GM12878 (cell line): Measurements from ENCODE around the gene TPSB2. TPM values are rescaled to one million over a fixed set of nuclear protein-coding genes. Genes with fewer than 3 reads are reported as not detected.
A peak's percentile ranks its signal among the peaks of the same experiment; 100 is the strongest.
"Not testable (repeated sequence)": the region's sequence is repeated elsewhere in the genome, so short reads cannot be mapped to it uniquely, and the experiment has no call there.

ENCODE experiments used
- ATAC-seq: fragments of 200-7000 bp; cut with Tn5 transposase; 3 replicates; pipeline ENCODE4 v1.9.1; 2020; ENCODE audit warnings: mild to moderate bottlenecking, moderate library complexity
- BruUV-seq: library from RNA; stranded (reverse); fragments of 400-500 nt; replicated peaks from 2 replicates; lab custom pipeline; 2021; lab: Mats Ljungman, UMichigan
- CTCF ChIA-PET: fragments of 300-600 bp; sonication (Branson Sonifier 250); formaldehyde crosslinking; extraction: SDS; loops from one replicate; lab custom pipeline; 2021; ENCODE audit warnings: inconsistent platforms; lab: Yijun Ruan, JAX
- POLR2A ChIA-PET: fragments of 350-600 bp; formaldehyde crosslinking; extraction: SDS; loops from one replicate; lab custom pipeline; 2021; ENCODE audit warnings: inconsistent platforms; lab: Charles Lee
- RAD21 ChIA-PET: fragments of 300-600 bp; sonication (Branson Sonifier 250); formaldehyde crosslinking; loops from one replicate; lab custom pipeline; 2023; ENCODE audit warnings: antibody characterized with exemption; ENCODE audit not compliant: unreplicated experiment; lab: Charles Lee
- SMC1A ChIA-PET: fragments of 300-600 bp; sonication (Branson Sonifier 250); formaldehyde crosslinking; loops from one replicate; lab custom pipeline; 2023; ENCODE audit not compliant: unreplicated experiment, uncharacterized antibody; lab: Charles Lee
- DNase-seq: peaks from one replicate; pipeline ENCODE4 v3.0.0-alpha.2; 2011; ENCODE audit warnings: low read depth, low spot score
- FAIRE-seq: peaks from 3 replicates; lab custom pipeline; 2011; peaks lifted over from hg19 to GRCh38; lab: Jason Lieb, UNC
- H2AFZ ChIP-seq: 2 replicates; pipeline ENCODE4 v1.6.0; 2011; ENCODE audit warnings: low read depth, low read length, control low read depth; ENCODE audit not compliant: control insufficient read depth
- H3K27ac ChIP-seq: 2 replicates; pipeline ENCODE4 v1.5.1; 2011; ENCODE audit warnings: control low read depth; ENCODE audit not compliant: control insufficient read depth, insufficient read depth
- H3K27me3 ChIP-seq, 2 experiments: replicated peaks in 1 of 2; 2 replicates each; pipeline versions ENCODE4 v1.6.0 to v1.6.1; 2011; ENCODE audit warnings: low read length in 1 of 2; ENCODE audit not compliant: control insufficient read depth in 2 of 2, insufficient read depth in 2 of 2
- H3K36me3 ChIP-seq, 2 experiments: 2 replicates each; pipeline ENCODE4 v1.5.1; 2011; ENCODE audit warnings: low read length in 1 of 2; ENCODE audit not compliant: control insufficient read depth in 2 of 2, insufficient read depth in 2 of 2
- H3K4me1 ChIP-seq: 2 replicates; pipeline ENCODE4 v1.6.1; 2011; ENCODE audit warnings: mild to moderate bottlenecking, low read length, moderate library complexity, mixed read lengths; ENCODE audit not compliant: control insufficient read depth, insufficient read depth
- H3K4me2 ChIP-seq: 2 replicates; pipeline ENCODE4 v1.6.0; 2011; ENCODE audit warnings: control low read depth; ENCODE audit not compliant: control insufficient read depth, insufficient read depth
- H3K4me3 ChIP-seq: fragments of 200-600 bp; sonication (generic); 2 replicates; pipeline ENCODE4 v1.5.1; 2016
- H3K79me2 ChIP-seq: 2 replicates; pipeline ENCODE4 v1.6.0; 2011; ENCODE audit warnings: low read length; ENCODE audit not compliant: control insufficient read depth, insufficient read depth
- H3K9ac ChIP-seq: 2 replicates; pipeline ENCODE4 v1.8.0; 2011; ENCODE audit warnings: low read length, control low read depth, mixed read lengths; ENCODE audit not compliant: control insufficient read depth, insufficient read depth
- H3K9me3 ChIP-seq: replicated peaks from 3 replicates; pipeline ENCODE4 v1.5.1; 2011; ENCODE audit warnings: mild to moderate bottlenecking, low read length; ENCODE audit not compliant: control insufficient read depth, insufficient read depth
- H4K20me1 ChIP-seq: 2 replicates; pipeline ENCODE4 v1.6.0; 2011; ENCODE audit not compliant: control insufficient read depth, insufficient read depth
- BCL3 ChIP-seq: IDR thresholded peaks from 2 replicates; pipeline ENCODE4 v1.6.1; 2011; ENCODE audit warnings: borderline replicate concordance, low read depth, mild to moderate bottlenecking, moderate library complexity, low read length; ENCODE audit not compliant: insufficient read depth, poor library complexity, severe bottlenecking
- E2F8 ChIP-seq: fragments of 450-650 bp; IDR thresholded peaks from 2 replicates; pipeline ENCODE4 v1.6.1; 2018; ENCODE audit warnings: mild to moderate bottlenecking, low read depth, moderate library complexity; ENCODE audit not compliant: partially characterized antibody
- WGBS: methylation state at CpG from one replicate; pipeline ENCODE4 v1.1.6; 2016; ENCODE audit warnings: low lambda C conversion rate; ENCODE audit not compliant: insufficient replicate concordance, insufficient coverage; ENCODE audit errors: missing lambda C conversion rate; 5-methylcytosine and 5-hydroxymethylcytosine counted together
- in situ Hi-C: fragments of 300-500 bp; cut with MboI; formaldehyde crosslinking; loops from 9 replicates; pipeline ENCODE4 v1.14.3; 2018; ENCODE audit warnings: mixed read lengths
- intact Hi-C: fragments of 100-400 bp; cut with micrococcal nuclease; formaldehyde crosslinking; loops from one replicate; pipeline ENCODE4 v1.14.2; 2022; ENCODE audit not compliant: unreplicated experiment
- polyA plus RNA-seq, 11 experiments: library from polyadenylated mRNA; depleted of rRNA in 4 of 11; unstranded in 6 of 11; stranded (reverse) in 5 of 11; fragments of >200 nt; fragmentation: Nextera tagmentation in 4 of 11; fragmentation: Illumina TruSeq in 1 of 11; extraction: Ambion mirVana in 4 of 11; extraction: Trizol in 1 of 11; gene quantifications; 1 replicate in 1 of 11; 2 replicates in 10 of 11; pipeline versions ENCODE4 v1.2.1 to v1.2.3, GENCODE V29; 2011 to 2016; ENCODE audit warnings: inconsistent platforms in 2 of 11, missing spikeins in 2 of 11, low read depth in 1 of 11
- total RNA-seq, 4 experiments: library from RNA; depleted of rRNA in 3 of 4; stranded (reverse); fragments of >200 nt in 3 of 4; fragmentation: Illumina TruSeq in 1 of 4; extraction: Trizol in 1 of 4; gene quantifications; 2 replicates each; pipeline versions ENCODE4 v1.2.1 to v1.2.3, GENCODE V29; 2013 to 2021

TPSB2 gene
- total and polyA plus RNA-seq, 10 of the 15 experiments (the other 5 are each of a cell fraction or from before 2014, with no cell fraction given), result not detected

- FAIRE-seq, result no peak
- Histone ChIP-seq H3K36me3 (no peaks in the 10 kb centered on the region), H3K4me1 (no peaks in the 10 kb centered on the region), H3K9me3 (no peaks in the 10 kb centered on the region), H3K27me3 (no peaks in the 10 kb centered on the region), H3K9ac (no peak overlapping the region), H4K20me1 (no peaks in the 10 kb centered on the region), H3K4me2 (no peak overlapping the region), H3K4me3 (no peak overlapping the region), H3K79me2 (no peaks in the 10 kb centered on the region), H3K27ac (no peak overlapping the region), H2AFZ (no peak overlapping the region)
- peak; percentile 4 for DNase-seq
- ChIA-PET CTCF (no interaction called here), SMC1A (no interaction called here), RAD21 (no interaction called here), POLR2A (no interaction called here)
- WGBS, result 51% methylated on average over 9 of the region's 9 CpGs
- in situ Hi-C loops, result no loop called here
- ATAC-seq, result no peak
- TF ChIP-seq BCL3, result peak; percentile 34
- no peak for TF ChIP-seq E2F8
- intact Hi-C loops, result no loop called here
- BruUV-seq, result no TSS peak
Observed at GRCh38 chr16:1237990-1238389, 8.0 kb upstream of the TPSB2 start.

GRCh38 chr16:1236659-1237058 is 6.7 kb upstream of the TPSB2 start:
- POLR2A ChIA-PET, H3K27me3 ChIP-seq, H3K27ac ChIP-seq, H3K4me2 ChIP-seq, FAIRE-seq, H3K4me1 ChIP-seq, RAD21 ChIA-PET, in situ Hi-C loops, H2AFZ ChIP-seq, CTCF ChIA-PET, H4K20me1 ChIP-seq, H3K9me3 ChIP-seq, H3K4me3 ChIP-seq, H3K36me3 ChIP-seq, H3K79me2 ChIP-seq, BruUV-seq, SMC1A ChIA-PET, DNase-seq, intact Hi-C loops, H3K9ac ChIP-seq: not testable (repeated sequence)
- ATAC-seq, result peak; percentile 70
- WGBS, result no CpG with 5 or more reads among the region's 29 CpGs

GRCh38 chr16:1232049-1232748 is 2.2 kb upstream of the TPSB2 start:
- H3K79me2 ChIP-seq, POLR2A ChIA-PET, H4K20me1 ChIP-seq, H3K4me1 ChIP-seq, RAD21 ChIA-PET, H3K4me3 ChIP-seq, H3K27me3 ChIP-seq, H3K4me2 ChIP-seq, H3K36me3 ChIP-seq, FAIRE-seq, BruUV-seq, H3K9ac ChIP-seq, intact Hi-C loops, DNase-seq, H2AFZ ChIP-seq, in situ Hi-C loops, CTCF ChIA-PET, H3K27ac ChIP-seq, SMC1A ChIA-PET, H3K9me3 ChIP-seq, ATAC-seq: not testable (repeated sequence)
- no CpG with 5 or more reads among the region's 47 CpGs for WGBS
